SK-N-SH (cell line): ENCODE measurements around the gene ARHGEF7. TPM values are rescaled to one million over a fixed set of nuclear protein-coding genes. Genes with fewer than 3 reads are reported as not detected.

ENCODE experiments used
- CTCF ChIA-PET: fragments of 300-600, 350-600 bp; formaldehyde crosslinking; extraction: SDS; loops from one replicate; lab custom pipeline; 2021; lab: Yijun Ruan, JAX
- POLR2A ChIA-PET: fragments of 350-600 bp; sonication (Branson Sonifier 250); formaldehyde crosslinking; extraction: SDS; loops from one replicate; lab custom pipeline; 2020; ENCODE audit warnings: antibody characterized with exemption, inconsistent platforms; lab: Yijun Ruan, JAX
- DNase-seq: peaks from one replicate; pipeline ENCODE4 v3.0.0; 2012
- H2AFZ ChIP-seq: fragments of 200-600 bp; sonication (generic); 2 replicates; pipeline ENCODE4 v1.8.1; 2016; ENCODE audit warnings: antibody characterized with exemption, mild to moderate bottlenecking, low read depth
- H3F3A ChIP-seq: fragments of 200-600 bp; sonication (generic); replicated peaks from 2 replicates; pipeline ENCODE3; 2016; ENCODE audit warnings: antibody characterized with exemption, mild to moderate bottlenecking; ENCODE audit not compliant: insufficient read depth
- H3K27ac ChIP-seq, 2 experiments: fragments of 200-500 bp in 1 of 2; fragments of 200-600 bp in 1 of 2; sonication (Bioruptor generic) in 1 of 2; sonication (generic), shearing (Covaris generic) in 1 of 2; 2 replicates each; pipeline versions ENCODE4 v1.5.1 to v1.6.1; 2014 to 2016; ENCODE audit warnings: low read depth in 2 of 2, inconsistent platforms in 1 of 2, low read length in 1 of 2, mild to moderate bottlenecking in 1 of 2, mixed read lengths in 1 of 2
- H3K27me3 ChIP-seq: fragments of 200-600 bp; sonication (generic), shearing (Covaris generic); 2 replicates; pipeline ENCODE4 v1.6.1; 2016; ENCODE audit warnings: mixed run types; ENCODE audit not compliant: insufficient read depth
- H3K36me3 ChIP-seq, 2 experiments: fragments of 200-500 bp in 1 of 2; fragments of 200-600 bp in 1 of 2; sonication (Bioruptor generic) in 1 of 2; sonication (generic) in 1 of 2; replicated peaks in 1 of 2; 2 replicates each; pipeline versions ENCODE3 to v1.5.1; 2014 to 2016; ENCODE audit warnings: low read length in 1 of 2, mild to moderate bottlenecking in 1 of 2; ENCODE audit not compliant: insufficient read depth in 2 of 2, control insufficient read depth in 1 of 2
- H3K4me1 ChIP-seq, 2 experiments: fragments of 200-500 bp in 1 of 2; fragments of 200-600 bp in 1 of 2; sonication (Bioruptor generic) in 1 of 2; sonication (generic), shearing (Covaris generic) in 1 of 2; 2 replicates each; pipeline versions ENCODE4 v1.5.1 to v1.6.1; 2014 to 2016; ENCODE audit warnings: low read depth in 1 of 2, low read length in 1 of 2, mixed run types in 1 of 2; ENCODE audit not compliant: insufficient read depth in 2 of 2, control insufficient read depth in 1 of 2
- H3K4me2 ChIP-seq: fragments of 200-600 bp; sonication (generic), shearing (Covaris generic); 2 replicates; pipeline ENCODE4 v1.6.1; 2017; ENCODE audit warnings: mixed run types
- H3K4me3 ChIP-seq, 2 experiments: fragments of 200-500 bp in 1 of 2; fragments of 200-600 bp in 1 of 2; sonication (Bioruptor generic) in 1 of 2; sonication (generic), shearing (Covaris generic) in 1 of 2; 2 replicates each; pipeline versions ENCODE4 v1.5.1 to v1.8.1; 2014 to 2016; ENCODE audit warnings: low read depth in 2 of 2, inconsistent platforms in 1 of 2, low read length in 1 of 2, mild to moderate bottlenecking in 1 of 2, mixed read lengths in 1 of 2, moderate library complexity in 1 of 2
- H3K79me2 ChIP-seq: fragments of 200-600 bp; sonication (generic); 2 replicates; pipeline ENCODE4 v1.8.1; 2017; ENCODE audit warnings: mild to moderate bottlenecking; ENCODE audit not compliant: insufficient read depth
- H3K9ac ChIP-seq: fragments of 200-600 bp; sonication (generic); 2 replicates; pipeline ENCODE4 v1.6.1; 2017; ENCODE audit warnings: mixed run types
- H3K9me2 ChIP-seq: fragments of 200-600 bp; sonication (generic); 2 replicates; pipeline ENCODE4 v1.6.1; 2017; ENCODE audit warnings: mixed run types
- H3K9me3 ChIP-seq: fragments of 200-600 bp; sonication (generic); 2 replicates; pipeline ENCODE4 v1.6.1; 2017; ENCODE audit warnings: mixed run types, mild to moderate bottlenecking, moderate library complexity
- H4K20me1 ChIP-seq: fragments of 200-600 bp; sonication (generic); 2 replicates; pipeline ENCODE4 v1.6.1; 2017; ENCODE audit warnings: mild to moderate bottlenecking, mixed run types; ENCODE audit not compliant: insufficient read depth
- CHD2 ChIP-seq: fragments of 150-350 bp; IDR thresholded peaks from 2 replicates; pipeline ENCODE4 v1.6.1; 2018; ENCODE audit warnings: low read length; ENCODE audit not compliant: partially characterized antibody
- FOXM1 ChIP-seq: IDR thresholded peaks from 2 replicates; pipeline ENCODE4 v1.4.0; 2012; ENCODE audit warnings: low read depth, mild to moderate bottlenecking
- GATA2 ChIP-seq: sonication (generic); formaldehyde crosslinking; IDR thresholded peaks from 2 replicates; pipeline ENCODE4 v1.5.0; 2020; ENCODE audit warnings: mild to moderate bottlenecking, missing genetic modification reagents
- JUND ChIP-seq: IDR thresholded peaks from 2 replicates; pipeline ENCODE4 v1.4.0; 2012
- MEF2A ChIP-seq: IDR thresholded peaks from 2 replicates; pipeline ENCODE4 v1.4.0; 2012; ENCODE audit warnings: low read depth, borderline replicate concordance
- NRF1 ChIP-seq: IDR thresholded peaks from 2 replicates; pipeline ENCODE4 v1.6.1; 2012; ENCODE audit warnings: low read depth, mild to moderate bottlenecking, low read length
- PBX3 ChIP-seq: IDR thresholded peaks from 2 replicates; pipeline ENCODE4; 2012
- POLR2AphosphoS5 ChIP-seq: IDR thresholded peaks from 2 replicates; pipeline ENCODE4 v1.6.1; 2012; ENCODE audit warnings: low read depth, low read length
- RAD21 ChIP-seq: IDR thresholded peaks from 2 replicates; pipeline ENCODE4 v1.6.1; 2012; ENCODE audit warnings: mild to moderate bottlenecking, low read length
- RCOR1 ChIP-seq: fragments of 150-350 bp; IDR thresholded peaks from 2 replicates; pipeline ENCODE4 v1.6.1; 2017; ENCODE audit warnings: antibody characterized with exemption, low read length
- RFX5 ChIP-seq: IDR thresholded peaks from 2 replicates; pipeline ENCODE4 v1.6.1; 2012; ENCODE audit warnings: mild to moderate bottlenecking, improper control_type of control experiment, low read length
- SMC3 ChIP-seq: IDR thresholded peaks from 2 replicates; pipeline ENCODE4 v1.6.1; 2012; ENCODE audit warnings: low read depth, low read length, improper control_type of control experiment
- TCF12 ChIP-seq: IDR thresholded peaks from 2 replicates; pipeline ENCODE4 v1.4.0; 2012
- TEAD4 ChIP-seq: IDR thresholded peaks from 2 replicates; pipeline ENCODE4 v1.4.0; 2012; ENCODE audit warnings: mild to moderate bottlenecking, borderline replicate concordance; ENCODE audit not compliant: insufficient read depth
- USF2 ChIP-seq: fragments of 150-350 bp; IDR thresholded peaks from 2 replicates; pipeline ENCODE4 v1.6.1; 2017; ENCODE audit warnings: antibody characterized with exemption, low read length, low read depth, borderline replicate concordance
- YY1 ChIP-seq: IDR thresholded peaks from 2 replicates; pipeline ENCODE4 v1.4.0; 2012; ENCODE audit warnings: low read depth, mild to moderate bottlenecking
- WGBS: methylation state at CpG from one replicate; pipeline ENCODE4 v1.1.6; 2017; ENCODE audit warnings: low lambda C conversion rate; 5-methylcytosine and 5-hydroxymethylcytosine counted together
- polyA plus RNA-seq, 3 experiments: library from polyadenylated mRNA; depleted of rRNA; stranded (reverse); fragments of >200 nt; gene quantifications; 2 replicates each; pipeline ENCODE4 v1.2.3, GENCODE V29; 2012
- TF ChIP-seq, protein P1 (sequence below): fragments of 150-350 bp; IDR thresholded peaks from 2 replicates; pipeline ENCODE4 v1.6.1; 2016; ENCODE audit warnings: mild to moderate bottlenecking, low read depth, low read length
- TF ChIP-seq, protein P2 (sequence below): IDR thresholded peaks from 2 replicates; pipeline ENCODE4 v1.4.0; 2012; ENCODE audit warnings: low read depth, borderline replicate concordance

ARHGEF7 gene
- polyA plus RNA-seq, 1 of the 3 experiments (the other 2 are of a cell fraction): 21.6 TPM

DNA sequence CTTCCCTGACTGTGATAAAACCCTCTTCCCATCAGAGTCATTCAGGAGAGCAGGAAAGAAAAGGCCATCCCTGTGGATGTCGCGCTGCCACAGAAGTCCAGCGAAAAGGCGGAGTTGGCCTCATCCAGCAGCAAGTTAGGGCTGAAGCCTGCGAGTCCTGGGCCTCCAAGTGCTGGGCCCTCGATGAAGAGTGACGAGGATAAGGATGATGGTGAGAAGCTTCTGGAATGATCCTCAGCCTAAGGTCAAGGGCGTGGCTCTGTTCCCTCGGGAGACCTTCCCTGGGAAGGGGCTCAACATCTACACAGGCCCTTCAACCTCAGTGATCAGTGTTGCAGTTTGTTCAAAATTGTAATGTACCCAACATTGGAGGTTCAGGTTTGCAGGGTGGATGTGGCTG is 227.6 kb downstream of the ARHGEF7 start:
- peaks cover 4% of the 10 kb centered on the region; the same call in 1 of the 2 replicates for H3K27me3 ChIP-seq
- H2AFZ ChIP-seq: no peak overlapping the region
- H3K27ac ChIP-seq: no peak overlapping the region
- no peaks in the 10 kb centered on the region for H3K9me2 ChIP-seq
- POLR2A ChIA-PET: no interaction called here
- TF ChIP-seq RCOR1: no peak
- TF ChIP-seq JUND: no peak
- TF ChIP-seq FOXM1: no peak
- no peak for TF ChIP-seq MEF2A
- no peak for TF ChIP-seq YY1
- TF ChIP-seq POLR2AphosphoS5: no peak
- TF ChIP-seq, protein P1, sequence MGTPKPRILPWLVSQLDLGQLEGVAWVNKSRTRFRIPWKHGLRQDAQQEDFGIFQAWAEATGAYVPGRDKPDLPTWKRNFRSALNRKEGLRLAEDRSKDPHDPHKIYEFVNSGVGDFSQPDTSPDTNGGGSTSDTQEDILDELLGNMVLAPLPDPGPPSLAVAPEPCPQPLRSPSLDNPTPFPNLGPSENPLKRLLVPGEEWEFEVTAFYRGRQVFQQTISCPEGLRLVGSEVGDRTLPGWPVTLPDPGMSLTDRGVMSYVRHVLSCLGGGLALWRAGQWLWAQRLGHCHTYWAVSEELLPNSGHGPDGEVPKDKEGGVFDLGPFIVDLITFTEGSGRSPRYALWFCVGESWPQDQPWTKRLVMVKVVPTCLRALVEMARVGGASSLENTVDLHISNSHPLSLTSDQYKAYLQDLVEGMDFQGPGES: no peak
- TF ChIP-seq PBX3: no peak
- no peak for TF ChIP-seq RFX5
- no peak for TF ChIP-seq RAD21
- TF ChIP-seq CHD2: no peak
- TF ChIP-seq SMC3: no peak
- no peak for TF ChIP-seq USF2
- no peak for TF ChIP-seq GATA2 (CRISPR knock-in tag)
- no peak for TF ChIP-seq NRF1
- TF ChIP-seq TCF12: no peak
- TF ChIP-seq, protein P2, sequence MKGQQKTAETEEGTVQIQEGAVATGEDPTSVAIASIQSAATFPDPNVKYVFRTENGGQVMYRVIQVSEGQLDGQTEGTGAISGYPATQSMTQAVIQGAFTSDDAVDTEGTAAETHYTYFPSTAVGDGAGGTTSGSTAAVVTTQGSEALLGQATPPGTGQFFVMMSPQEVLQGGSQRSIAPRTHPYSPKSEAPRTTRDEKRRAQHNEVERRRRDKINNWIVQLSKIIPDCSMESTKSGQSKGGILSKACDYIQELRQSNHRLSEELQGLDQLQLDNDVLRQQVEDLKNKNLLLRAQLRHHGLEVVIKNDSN: no peak
- TF ChIP-seq TEAD4: no peak
- no peak overlapping the region for H3K9ac ChIP-seq
- H3K79me2 ChIP-seq: no peaks in the 10 kb centered on the region
- whole genome bisulfite sequencing: 74% methylated on average over 5 of the region's 9 CpGs
- H3K4me2 ChIP-seq: no peak overlapping the region
- CTCF ChIA-PET: no interaction called here
- DNase-seq: no peak
- no peaks in the 10 kb centered on the region for H4K20me1 ChIP-seq
- H3K9me3 ChIP-seq: no peaks in the 10 kb centered on the region
- no peaks in the 10 kb centered on the region for H3K36me3 ChIP-seq
- no peaks in the 10 kb centered on the region for H3F3A ChIP-seq
- H3K4me1 ChIP-seq: no peaks in the 10 kb centered on the region
- no peak overlapping the region for H3K4me3 ChIP-seq
